CD4-positive, alpha-beta T cell treated with Interleukin-4 for 4 hours (primary cell): Measurements from ENCODE around the gene LYRM4.

Experiments
- DNase-seq: peaks from one replicate; pipeline ENCODE4 v3.0.0-alpha.2; 2020

Gene LYRM4

GRCh38 chr6:5241252-5241651 lies 19.5 kb downstream of the LYRM4 start:
- no peak for DNase-seq

- DNase-seq = no peak
These were observed 22.4 kb downstream of the LYRM4 start for GRCh38 chr6:5238336-5238735.

GRCh38 chr6:5237805-5238204 lies 22.9 kb downstream of the LYRM4 start:
- DNase-seq = no peak

- no peak for DNase-seq
These were observed 24.9 kb downstream of the LYRM4 start for GRCh38 chr6:5235830-5236229.

GRCh38 chr6:5234874-5235273 lies 25.9 kb downstream of the LYRM4 start:
- DNase-seq = no peak

- DNase-seq = no peak
These were observed 29.5 kb downstream of the LYRM4 start for GRCh38 chr6:5231289-5231688.

- no peak for DNase-seq
These were observed 30.7 kb downstream of the LYRM4 start for GRCh38 chr6:5230081-5230480.

- DNase-seq = no peak
These were observed 31.4 kb downstream of the LYRM4 start for GRCh38 chr6:5229356-5229755.

GRCh38 chr6:5223309-5223708 lies 37.4 kb downstream of the LYRM4 start:
- no peak for DNase-seq

GRCh38 chr6:5220443-5220842 lies 40.3 kb downstream of the LYRM4 start:
- DNase-seq = no peak

- no peak for DNase-seq
These were observed 41.6 kb downstream of the LYRM4 start for GRCh38 chr6:5219011-5219691.

GRCh38 chr6:5217356-5217755 lies 43.4 kb downstream of the LYRM4 start:
- DNase-seq = no peak

GRCh38 chr6:5215799-5216198 lies 45.0 kb downstream of the LYRM4 start:
- no peak for DNase-seq

- no peak for DNase-seq
These were observed 45.6 kb downstream of the LYRM4 start for GRCh38 chr6:5215159-5215558.

GRCh38 chr6:5214570-5215052 lies 46.1 kb downstream of the LYRM4 start:
- DNase-seq = no peak

GRCh38 chr6:5213836-5214235 lies 46.9 kb downstream of the LYRM4 start:
- no peak for DNase-seq

GRCh38 chr6:5211492-5211891 lies 49.3 kb downstream of the LYRM4 start:
- no peak for DNase-seq

GRCh38 chr6:5208471-5208971 lies 52.2 kb downstream of the LYRM4 start:
- DNase-seq = no peak

- DNase-seq = no peak
These were observed 52.7 kb downstream of the LYRM4 start for GRCh38 chr6:5208057-5208456.

- no peak for DNase-seq
These were observed 53.7 kb downstream of the LYRM4 start for GRCh38 chr6:5206920-5207561.

- DNase-seq = no peak
These were observed 54.6 kb downstream of the LYRM4 start for GRCh38 chr6:5205877-5206850.

- DNase-seq = no peak
These were observed 55.7 kb downstream of the LYRM4 start for GRCh38 chr6:5205035-5205507.

GRCh38 chr6:5204376-5204775 lies 56.4 kb downstream of the LYRM4 start:
- DNase-seq = no peak
